Stimulated activated CD4-positive, alpha-beta T cell treated with anti-CD3 and anti-CD28 coated beads, Interleukin-4, amount 100 ng/mL, for 24 hours (primary cell): Measurements from ENCODE around the gene PRXL2C.

Source experiments
- DNase-seq: peaks from one replicate; pipeline ENCODE4 v3.0.0-alpha.2; 2020

The PRXL2C gene

DNA sequence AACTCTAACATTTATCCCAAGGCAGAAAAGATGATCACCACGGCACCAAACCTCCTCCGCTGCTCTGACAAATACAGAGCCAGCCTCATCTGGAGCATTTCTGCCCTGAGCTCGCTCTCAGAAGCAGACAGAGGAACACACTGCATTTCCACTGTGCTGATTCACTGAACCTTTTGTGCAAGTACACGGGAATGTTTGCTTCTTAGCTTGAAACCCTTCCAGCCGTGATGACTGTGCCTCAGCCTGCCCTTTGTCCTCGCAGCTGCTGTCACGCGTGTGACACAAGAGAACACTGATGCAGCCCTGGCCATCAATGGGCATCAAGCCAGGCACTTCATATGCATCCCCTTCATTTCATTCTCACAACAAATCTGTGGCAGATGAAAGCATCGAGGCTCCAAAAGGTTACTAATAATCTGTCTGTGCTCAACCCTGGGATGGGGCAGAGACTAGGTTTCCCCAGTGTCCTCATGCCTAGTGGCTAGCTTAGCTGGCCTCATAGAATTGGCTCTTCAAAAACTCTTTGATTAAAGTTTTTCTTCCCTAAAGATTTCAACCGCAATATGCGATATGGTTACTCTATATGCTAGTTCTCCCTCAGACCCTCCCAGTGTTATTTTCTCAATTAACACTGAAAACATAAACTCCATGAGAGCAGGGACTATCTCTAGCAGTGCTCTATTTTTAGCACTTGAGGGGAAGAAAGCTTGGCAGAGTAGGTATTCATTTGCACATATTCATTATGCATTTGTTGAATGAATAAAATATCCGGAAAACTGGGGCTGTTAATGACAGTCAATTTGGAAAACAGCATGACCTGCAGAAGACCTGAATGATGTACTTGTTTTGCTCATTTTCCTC, 42.8 kb downstream of the PRXL2C start:
- DNase-seq = no peak

DNA sequence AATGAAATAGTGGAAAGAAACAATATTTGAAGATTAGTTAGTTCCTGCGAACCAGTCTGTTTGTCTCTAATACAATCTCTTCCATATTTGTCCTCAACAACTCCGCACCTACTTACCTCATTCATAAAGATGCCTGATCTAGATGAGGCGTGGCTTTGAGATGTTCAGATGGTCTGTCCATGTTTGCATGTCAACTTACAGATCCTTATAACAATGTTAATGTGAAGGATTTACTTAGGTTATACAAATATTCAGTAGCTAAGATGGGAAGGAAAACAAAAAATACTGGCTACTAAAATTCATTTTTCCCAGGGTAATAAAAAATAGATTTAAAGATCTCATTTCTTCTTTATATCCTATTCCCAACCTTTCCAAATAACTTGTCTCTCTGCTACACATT, 43.8 kb downstream of the PRXL2C start:
- DNase-seq = no peak

DNA sequence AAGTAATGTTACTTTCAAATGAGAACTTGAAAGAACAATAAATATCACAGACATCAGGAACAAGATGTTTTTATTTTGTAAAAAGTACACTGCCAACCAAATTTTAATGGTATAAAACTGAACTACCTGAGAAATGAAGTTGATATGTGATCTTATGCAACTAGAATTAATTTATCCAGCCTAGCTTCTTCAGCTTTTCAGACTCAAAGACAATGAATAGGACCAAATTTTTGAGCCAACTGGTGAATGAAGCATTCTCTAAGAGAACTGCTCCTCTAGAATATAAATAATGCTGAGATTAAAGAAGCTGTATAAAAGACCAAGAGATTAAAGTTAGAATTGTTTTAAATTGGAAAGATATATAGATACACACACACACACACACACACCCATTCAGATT, 45.4 kb downstream of the PRXL2C start:
- no peak for DNase-seq

DNA sequence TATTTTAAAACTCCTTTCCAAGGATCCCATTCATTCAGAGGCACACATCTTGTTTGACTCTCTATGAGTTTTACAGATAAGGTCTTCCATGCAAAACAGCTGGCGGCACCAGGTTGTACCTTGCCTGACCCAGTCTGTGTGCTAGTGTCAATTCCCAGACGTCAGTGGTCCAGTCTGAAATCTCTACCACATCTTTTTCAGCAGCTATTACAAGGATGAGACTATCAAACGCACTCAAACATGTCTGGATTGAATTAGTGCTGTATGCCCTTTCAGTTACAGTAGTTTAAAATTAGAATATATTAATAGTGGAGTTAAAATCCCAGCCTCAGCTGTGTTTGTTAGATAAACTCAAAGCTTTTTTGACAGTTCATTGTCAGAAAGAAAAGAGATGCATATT, 47.1 kb downstream of the PRXL2C start:
- DNase-seq = no peak

DNA sequence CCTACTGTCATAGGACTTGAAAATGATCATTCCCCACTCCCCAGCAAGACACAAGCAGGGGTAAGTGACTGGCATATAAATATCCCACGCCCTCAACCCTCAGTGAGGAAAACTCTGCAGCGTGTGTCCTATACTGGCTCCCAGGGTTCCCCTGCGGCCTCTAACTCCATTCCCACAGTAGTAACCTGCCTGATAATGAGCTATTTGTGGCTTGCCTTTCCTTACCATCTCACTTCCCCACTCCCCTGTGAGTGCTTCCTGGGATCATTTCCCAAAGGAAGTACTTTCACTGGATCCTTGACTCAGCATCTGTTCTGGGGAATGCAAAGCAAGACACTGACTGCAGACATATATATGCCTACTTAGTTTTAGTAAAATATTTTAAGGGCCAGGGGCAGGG, 49.8 kb downstream of the PRXL2C start:
- DNase-seq = no peak

DNA sequence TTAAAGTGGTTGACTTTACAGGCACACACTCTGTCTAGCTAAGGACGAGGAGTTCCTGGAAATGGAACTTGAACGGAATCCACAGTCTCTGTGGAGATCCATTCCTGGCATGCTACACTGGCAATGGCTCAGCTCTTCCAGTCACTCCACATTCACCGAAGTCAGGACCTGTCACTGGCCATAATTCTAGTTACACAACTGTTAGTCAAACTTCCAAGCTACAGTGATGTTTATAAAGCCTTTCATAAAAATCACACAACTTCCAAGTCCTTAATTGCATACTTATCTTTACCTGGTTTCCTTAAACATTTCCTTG, 51.2 kb downstream of the PRXL2C start:
- DNase-seq = no peak

DNA sequence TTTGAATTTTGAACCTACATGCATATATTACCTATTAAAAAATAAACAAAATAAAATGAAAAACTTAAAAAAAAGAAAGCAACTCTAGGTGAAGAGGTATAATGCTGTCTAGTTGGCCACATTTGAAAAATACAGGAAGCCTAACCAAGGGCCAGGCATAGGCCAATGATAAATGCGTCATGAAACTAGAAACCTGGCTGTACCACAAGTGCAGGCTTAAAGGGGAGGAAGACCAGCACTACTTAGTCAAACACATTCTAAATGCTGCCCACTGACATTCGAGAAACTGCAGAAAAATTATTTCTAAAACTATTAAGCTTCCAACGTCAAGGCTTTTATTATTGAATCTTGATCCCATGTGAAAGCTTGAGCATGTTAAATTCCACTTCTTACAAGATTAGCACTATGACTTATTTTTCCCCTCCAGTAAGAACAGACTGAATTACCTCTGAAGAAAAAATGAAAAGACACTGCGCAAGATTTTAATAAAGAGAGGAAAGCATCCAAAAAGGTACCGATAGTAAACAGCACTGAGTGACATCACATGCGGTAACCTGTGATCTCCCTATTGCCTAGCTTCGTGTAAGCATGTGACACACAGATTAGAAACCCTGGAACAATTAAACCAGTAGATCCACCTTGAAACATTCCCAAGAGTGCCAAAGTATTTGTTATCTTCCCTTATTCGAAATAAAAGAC, 51.7 kb downstream of the PRXL2C start:
- no peak for DNase-seq

DNA sequence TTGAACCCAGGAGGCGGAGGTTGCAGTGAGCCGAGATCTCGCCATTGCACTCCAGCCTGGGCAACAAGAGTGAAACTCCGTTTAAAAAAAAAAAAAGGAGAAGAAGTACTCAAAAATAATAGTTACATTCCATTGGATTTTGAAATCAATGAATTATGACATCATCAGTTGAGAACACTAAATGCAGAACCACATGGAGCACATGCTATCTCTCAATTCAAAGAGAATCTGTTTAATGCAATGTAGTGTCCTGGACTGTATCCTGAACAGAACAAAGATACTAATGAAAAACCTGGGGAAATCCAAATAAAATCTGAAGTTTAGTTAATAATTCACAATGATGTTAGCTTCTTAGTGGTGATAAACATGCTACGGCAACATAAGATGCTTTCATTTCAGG, 55.8 kb downstream of the PRXL2C start:
- DNase-seq = no peak

DNA sequence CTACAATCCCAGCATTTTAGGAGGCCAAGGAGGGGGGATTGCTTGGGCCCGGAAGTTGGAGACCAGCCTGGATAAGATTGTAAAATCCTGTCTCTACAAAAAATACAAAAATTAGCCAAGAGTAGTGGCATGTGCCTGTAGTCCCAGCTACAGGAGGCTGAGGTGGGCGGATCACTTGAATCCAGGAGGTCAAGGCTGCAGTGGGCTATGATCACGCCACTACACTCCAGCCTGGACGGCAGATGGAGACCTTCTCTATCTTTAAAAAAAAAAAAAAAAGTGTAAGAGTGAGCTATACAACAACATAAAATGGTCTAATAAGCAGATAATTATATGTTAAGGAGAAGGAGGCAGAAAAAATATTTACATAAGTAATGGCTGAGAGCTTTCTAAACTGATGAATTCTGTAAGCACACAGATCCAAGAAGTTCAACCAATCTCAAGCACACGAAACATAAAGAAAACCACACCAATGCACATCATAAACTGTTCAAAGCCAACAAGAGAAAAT, 58.5 kb downstream of the PRXL2C start:
- DNase-seq = no peak
